WTC11 (cell line): Measurements from ENCODE around the gene IRX2. TPM values are rescaled to one million over a fixed set of nuclear protein-coding genes. Genes with fewer than 3 reads are reported as not detected.

Experiments used
- ATAC-seq: fragments of 200-7000 bp; cut with Tn5 transposase; 2 replicates; pipeline ENCODE4 v1.10.0; 2021; ENCODE audit warnings: mild to moderate bottlenecking, moderate library complexity
- CTCF ChIA-PET: fragments of 300-600 bp; sonication (Branson Sonifier 250); formaldehyde crosslinking; loops from one replicate; lab custom pipeline; 2021; ENCODE audit warnings: antibody characterized with exemption; lab: Charles Lee
- POLR2A ChIA-PET: fragments of 350-600 bp; sonication (Branson Sonifier 250); formaldehyde crosslinking; loops from one replicate; lab custom pipeline; 2021; ENCODE audit warnings: antibody characterized with exemption; lab: Charles Lee
- DNase-seq: peaks from one replicate; pipeline ENCODE4 v3.0.0; 2021; ENCODE audit warnings: low spot score
- H3K27ac Mint-ChIP-seq: 2 replicates; pipeline ENCODE4 v1.8.0; 2021; ENCODE audit warnings: mixed read lengths
- H3K27me3 Mint-ChIP-seq: 2 replicates; pipeline ENCODE4 v1.8.0; 2021; ENCODE audit warnings: low read depth, mild to moderate bottlenecking, moderate library complexity, mixed read lengths
- H3K36me3 Mint-ChIP-seq: 2 replicates; pipeline ENCODE4 v1.8.0; 2021; ENCODE audit warnings: mixed read lengths
- H3K4me1 Mint-ChIP-seq: 2 replicates; pipeline ENCODE4 v1.8.0; 2022; ENCODE audit warnings: mixed read lengths
- H3K4me3 Mint-ChIP-seq: 2 replicates; pipeline ENCODE4 v1.8.0; 2021; ENCODE audit warnings: mild to moderate bottlenecking, moderate library complexity, mixed read lengths
- H3K9me3 Mint-ChIP-seq: 2 replicates; pipeline ENCODE4 v1.8.0; 2021; ENCODE audit warnings: mixed read lengths
- E2F4 ChIP-seq: sonication (generic); formaldehyde crosslinking; IDR thresholded peaks from 2 replicates; pipeline ENCODE4 v1.8.1; 2022; ENCODE audit warnings: low read depth, mild to moderate bottlenecking, moderate library complexity, missing genetic modification reagents, borderline replicate concordance
- GRHL2 ChIP-seq: fragments of 250-450 bp; sonication (Bioruptor Pico); IDR thresholded peaks from 2 replicates; pipeline ENCODE4 v1.8.0; 2022; ENCODE audit warnings: mild to moderate bottlenecking, moderate library complexity; ENCODE audit not compliant: insufficient replicate concordance, severe bottlenecking
- KAT7 ChIP-seq: sonication (generic); formaldehyde crosslinking; IDR thresholded peaks from 2 replicates; pipeline ENCODE4 v1.8.1; 2023; ENCODE audit warnings: missing genetic modification reagents, mild to moderate bottlenecking, borderline replicate concordance
- NR1H2 ChIP-seq: sonication (generic); formaldehyde crosslinking; IDR thresholded peaks from 2 replicates; pipeline ENCODE4 v1.9.0; 2021; ENCODE audit warnings: mild to moderate bottlenecking, moderate library complexity, missing genetic modification reagents
- RORB ChIP-seq: fragments of 250-450 bp; sonication (Bioruptor Pico); IDR thresholded peaks from 2 replicates; pipeline ENCODE4 v1.9.0; 2021; ENCODE audit warnings: mild to moderate bottlenecking
- STAT6 ChIP-seq: sonication (generic); formaldehyde crosslinking; conservative IDR thresholded peaks from 2 replicates; pipeline ENCODE4 v1.8.1; 2023; ENCODE audit warnings: mild to moderate bottlenecking, low read depth, missing genetic modification reagents, moderate library complexity
- USF1 ChIP-seq: sonication (generic); formaldehyde crosslinking; IDR thresholded peaks from 2 replicates; pipeline ENCODE4 v1.8.0; 2022; ENCODE audit warnings: mild to moderate bottlenecking, missing genetic modification reagents
- ZNF232 ChIP-seq: sonication (generic); formaldehyde crosslinking; IDR thresholded peaks from 2 replicates; pipeline ENCODE4 v1.8.0; 2022; ENCODE audit warnings: mild to moderate bottlenecking, missing genetic modification reagents
- ZNF263 ChIP-seq: sonication (generic); formaldehyde crosslinking; IDR thresholded peaks from 2 replicates; pipeline ENCODE4 v1.8.1; 2022; ENCODE audit warnings: low read depth, mild to moderate bottlenecking, moderate library complexity, missing genetic modification reagents
- ZNF512 ChIP-seq: sonication (generic); formaldehyde crosslinking; IDR thresholded peaks from 2 replicates; pipeline ENCODE4 v1.8.1; 2022; ENCODE audit warnings: missing genetic modification reagents, borderline replicate concordance
- ZNF532 ChIP-seq: fragments of 250-450 bp; sonication (Bioruptor Pico); IDR thresholded peaks from 2 replicates; pipeline ENCODE4 v1.9.0; 2021; ENCODE audit warnings: mild to moderate bottlenecking, borderline replicate concordance
- ZNF671 ChIP-seq: fragments of 250-450 bp; sonication (Bioruptor Pico); IDR thresholded peaks from 2 replicates; pipeline ENCODE4 v1.8.0; 2021; ENCODE audit warnings: mild to moderate bottlenecking
- total RNA-seq: library from RNA; stranded (reverse); gene quantifications from 3 replicates; pipeline ENCODE4 v1.2.3, GENCODE V29; 2021
- TF ChIP-seq, protein P1 (sequence below): fragments of 250-450 bp; sonication (Bioruptor Pico); IDR thresholded peaks from 2 replicates; pipeline ENCODE4 v1.8.0; 2021; ENCODE audit warnings: mild to moderate bottlenecking

IRX2 gene
- total RNA-seq, 1 experiment from 2014 or later, result 63.2 TPM

GRCh38 chr5:2700876-2701275 is 50.6 kb downstream of the IRX2 start:
- Mint-ChIP-seq H3K9me3 (peaks cover 5% of the 10 kb centered on the region; the same call in 1 of the 2 replicates), H3K36me3 (no peaks in the 10 kb centered on the region), H3K4me1 (peaks cover 12% of the 10 kb centered on the region), H3K27me3 (no peaks in the 10 kb centered on the region), H3K4me3 (no peak overlapping the region), H3K27ac (no peak overlapping the region)
- ATAC-seq (no peak), DNase-seq (no peak)
- POLR2A ChIA-PET, result no interaction called here
- no peak for TF ChIP-seq GRHL2
- TF ChIP-seq, protein P1, sequence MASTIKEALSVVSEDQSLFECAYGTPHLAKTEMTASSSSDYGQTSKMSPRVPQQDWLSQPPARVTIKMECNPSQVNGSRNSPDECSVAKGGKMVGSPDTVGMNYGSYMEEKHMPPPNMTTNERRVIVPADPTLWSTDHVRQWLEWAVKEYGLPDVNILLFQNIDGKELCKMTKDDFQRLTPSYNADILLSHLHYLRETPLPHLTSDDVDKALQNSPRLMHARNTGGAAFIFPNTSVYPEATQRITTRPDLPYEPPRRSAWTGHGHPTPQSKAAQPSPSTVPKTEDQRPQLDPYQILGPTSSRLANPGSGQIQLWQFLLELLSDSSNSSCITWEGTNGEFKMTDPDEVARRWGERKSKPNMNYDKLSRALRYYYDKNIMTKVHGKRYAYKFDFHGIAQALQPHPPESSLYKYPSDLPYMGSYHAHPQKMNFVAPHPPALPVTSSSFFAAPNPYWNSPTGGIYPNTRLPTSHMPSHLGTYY (CRISPR knock-in tag), result no peak
- CTCF ChIA-PET, result interaction anchor here (1.0 kb wide), 1 partner anchor 111 kb away, joined by 3 read pairs; no protein-coding TSS in a partner anchor

DNA sequence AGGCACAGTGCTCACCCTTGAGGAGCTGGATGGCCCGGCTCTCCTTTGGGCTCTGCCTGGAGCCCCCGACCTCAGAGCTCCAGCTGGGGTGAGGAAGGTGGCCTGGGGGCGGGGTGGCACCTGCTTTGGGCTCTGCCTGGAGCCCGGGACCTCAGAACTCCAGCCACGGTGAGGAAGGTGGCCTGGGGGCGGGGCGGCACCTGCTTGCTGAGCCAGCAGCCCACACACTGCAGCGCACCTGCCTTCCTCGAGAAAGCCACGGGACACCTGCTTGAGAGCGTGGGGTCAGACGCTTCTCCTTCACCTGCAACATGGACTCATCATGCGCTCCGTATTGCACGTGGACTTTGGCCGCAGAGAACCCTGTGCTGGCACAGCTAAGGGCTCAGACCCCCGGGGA is 51.8 kb downstream of the IRX2 start:
- DNase-seq (no peak), ATAC-seq (no peak)
- ChIA-PET POLR2A (no interaction called here), CTCF (no interaction called here)
- peaks cover 12% of the 10 kb centered on the region for H3K4me1 Mint-ChIP-seq
- H3K9me3 Mint-ChIP-seq, result peaks cover 11% of the 10 kb centered on the region
- H3K36me3 Mint-ChIP-seq, result no peaks in the 10 kb centered on the region
- H3K27me3 Mint-ChIP-seq, result no peaks in the 10 kb centered on the region
- H3K4me3 Mint-ChIP-seq, result no peak overlapping the region
- TF ChIP-seq ZNF532, result no peak
- TF ChIP-seq KAT7 (CRISPR knock-in tag), result no peak
- TF ChIP-seq NR1H2 (CRISPR knock-in tag), result no peak
- TF ChIP-seq ZNF263 (CRISPR knock-in tag), result no peak
- TF ChIP-seq, protein P1 (CRISPR knock-in tag), result no peak
- TF ChIP-seq RORB (CRISPR knock-in tag), result no peak
- no peak for TF ChIP-seq USF1 (CRISPR knock-in tag)
- no peak for TF ChIP-seq ZNF512 (CRISPR knock-in tag)
- TF ChIP-seq, all 79 proteins: peak for 0
- no peak overlapping the region for H3K27ac Mint-ChIP-seq

GRCh38 chr5:2699231-2699630 is 52.2 kb downstream of the IRX2 start:
- no peak overlapping the region for H3K4me3 Mint-ChIP-seq
- TF ChIP-seq STAT6 (CRISPR knock-in tag) (no peak), ZNF671 (CRISPR knock-in tag) (no peak), E2F4 (no peak), ZNF232 (CRISPR knock-in tag) (no peak)
- peaks cover 13% of the 10 kb centered on the region for H3K9me3 Mint-ChIP-seq
- no peaks in the 10 kb centered on the region for H3K36me3 Mint-ChIP-seq
- DNase-seq, result no peak
- no peaks in the 10 kb centered on the region for H3K27me3 Mint-ChIP-seq
- ATAC-seq, result no peak
- H3K4me1 Mint-ChIP-seq, result peaks cover 12% of the 10 kb centered on the region
- ChIA-PET POLR2A (no interaction called here), CTCF (no interaction called here)
- H3K27ac Mint-ChIP-seq, result no peak overlapping the region
